Thyroid gland (tissue), 4 donors: ENCODE data around the gene TTLL13. TPM values are rescaled to one million over a fixed set of nuclear protein-coding genes. Genes with fewer than 3 reads are reported as not detected.

Source experiments
- DNase-seq, 2 donors: peaks; one replicate each; pipeline ENCODE4 v3.0.0-alpha.2; 2019
- H3K27ac ChIP-seq, 3 donors: fragments of 200-600 bp; sonication (generic); 1 replicate in 2 of 3; 2 replicates in 1 of 3; pipeline ENCODE4 v1.5.1; 2016 to 2019; ENCODE audit warnings: mild to moderate bottlenecking in 1 of 3, moderate library complexity in 1 of 3
- H3K27me3 ChIP-seq: fragments of 200-600 bp; sonication (generic); one replicate; pipeline ENCODE4 v1.5.1; 2019
- H3K36me3 ChIP-seq, 2 donors: fragments of 200-600 bp; sonication (generic); one replicate each; pipeline ENCODE4 v1.5.1; 2016 to 2019
- H3K4me1 ChIP-seq, 2 donors: fragments of 200-600 bp; sonication (generic); one replicate each; pipeline ENCODE4 v1.5.1; 2017 to 2019
- H3K4me3 ChIP-seq, 3 donors: fragments of 200-600 bp; sonication (generic); replicated peaks in 1 of 3; 1 replicate in 2 of 3; 2 replicates in 1 of 3; pipeline ENCODE4 v1.5.1; 2016; ENCODE audit warnings: mild to moderate bottlenecking in 1 of 3
- H3K9me3 ChIP-seq: fragments of 200-600 bp; sonication (generic); one replicate; pipeline ENCODE4 v1.5.1; 2017
- CTCF ChIP-seq, 6 experiments: fragments of 200-600 bp in 3 of 6; fragments of 450-650 bp in 3 of 6; sonication (generic) in 3 of 6; IDR thresholded peaks; one replicate each; pipeline ENCODE4 v1.5.1; 2016 to 2019; ENCODE audit warnings: antibody characterized with exemption in 6 of 6, mild to moderate bottlenecking in 2 of 6, inconsistent platforms in 1 of 6, moderate library complexity in 1 of 6
- POLR2A ChIP-seq, 2 donors: fragments of 450-650 bp; IDR thresholded peaks; one replicate each; pipeline ENCODE4 v1.6.1; 2017; ENCODE audit warnings: antibody characterized with exemption in 2 of 2, mild to moderate bottlenecking in 2 of 2, moderate library complexity in 1 of 2
- WGBS, 2 donors: methylation state at CpG; one replicate each; pipeline ENCODE4 v1.1.5; 2017; 5-methylcytosine and 5-hydroxymethylcytosine counted together
- intact Hi-C: fragments of 100-400 bp; cut with DNase I; formaldehyde crosslinking; loops from one replicate; pipeline ENCODE4 v1.15.1; 2023
- total RNA-seq, 4 donors: library from RNA; depleted of rRNA; stranded (reverse); fragments of >200 nt; gene quantifications; one replicate each; pipeline ENCODE4 v1.2.3, GENCODE V29; 2016

Gene TTLL13
- total RNA-seq, 4 donors from 2014 or later: 0.13 to 0.22 TPM; not detected in 2

GRCh38 chr15:90222547-90222946 lies 26.8 kb upstream of the TTLL13 start:
- H3K4me1 ChIP-seq: peaks cover 6 to 15% of the 10 kb centered on the region in 2 donors
- no peaks in the 10 kb centered on the region for H3K9me3 ChIP-seq
- peaks cover 39 to 46% of the 10 kb centered on the region in 2 donors for H3K36me3 ChIP-seq
- intact Hi-C loops: no loop called here
- DNase-seq: no peak
- TF ChIP-seq POLR2A (IDR thresholded peaks at IDR 0.05): no peak
- TF ChIP-seq CTCF (IDR thresholded peaks at IDR 0.05): no peak
- no peak overlapping the region for H3K27ac ChIP-seq
- no peaks in the 10 kb centered on the region for H3K27me3 ChIP-seq
- 81 to 88% methylated on average over 2 of the region's 2 CpGs for WGBS, 2 donors
- H3K4me3 ChIP-seq: no peak overlapping the region

DNA sequence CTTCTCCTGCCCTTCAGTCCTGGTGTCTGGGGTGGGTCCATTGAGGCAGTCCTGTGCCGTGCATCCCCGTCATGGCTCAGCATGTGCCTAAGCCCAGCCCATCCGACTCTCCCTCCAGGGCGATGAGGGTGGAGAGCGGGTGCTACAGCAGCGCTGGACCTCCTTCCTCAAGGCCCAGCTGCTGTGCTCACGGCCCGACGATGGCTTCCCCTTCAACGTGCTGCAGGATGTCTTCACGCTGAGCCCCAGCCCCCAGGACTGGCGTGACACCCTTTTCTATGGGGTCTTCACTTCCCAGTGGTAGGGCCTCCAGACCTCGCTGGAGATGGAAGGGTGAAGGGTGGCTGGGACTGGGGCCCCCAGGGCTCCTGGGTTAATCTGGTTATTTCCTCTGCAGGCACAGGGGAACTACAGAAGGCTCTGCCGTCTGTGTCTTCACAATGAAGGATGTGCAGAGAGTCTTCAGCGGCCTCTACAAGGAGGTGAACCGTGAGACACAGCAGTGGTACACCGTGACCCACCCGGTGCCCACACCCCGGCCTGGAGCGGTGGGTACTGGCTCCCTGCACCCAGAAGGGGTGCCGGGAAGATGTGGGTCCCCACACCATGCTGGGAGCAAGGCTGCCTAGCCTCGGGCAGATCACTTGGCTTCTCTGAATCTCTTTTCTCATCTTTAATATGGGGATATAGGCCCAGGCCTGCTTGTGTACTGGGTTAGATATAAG lies 25.8 kb upstream of the TTLL13 start:
- TF ChIP-seq POLR2A (IDR thresholded peaks at IDR 0.05) (no peak), CTCF (IDR thresholded peaks at IDR 0.05) (no peak)

DNA sequence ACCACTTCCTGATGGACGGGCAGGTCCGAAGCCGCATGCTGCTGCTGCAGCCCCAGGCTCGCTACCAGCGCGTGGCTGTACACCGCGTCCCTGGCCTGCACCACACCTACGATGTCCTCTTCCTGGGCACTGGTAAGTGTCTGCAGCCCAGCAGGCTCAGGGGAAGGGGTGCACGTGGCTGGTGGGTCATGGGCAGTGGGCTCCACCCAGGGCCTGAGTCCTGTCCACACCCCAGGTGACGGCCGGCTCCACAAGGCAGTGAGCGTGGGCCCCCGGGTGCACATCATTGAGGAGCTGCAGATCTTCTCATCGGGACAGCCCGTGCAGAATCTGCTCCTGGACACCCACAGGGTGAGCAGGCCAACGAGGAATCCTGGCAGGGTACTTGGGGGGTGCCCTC lies 24.3 kb upstream of the TTLL13 start:
- Histone ChIP-seq H3K4me1 (peaks cover 6 to 9% of the 10 kb centered on the region in 2 donors), H3K27me3 (no peaks in the 10 kb centered on the region), H3K27ac (no peak overlapping the region), H3K4me3 (no peak overlapping the region), H3K9me3 (no peaks in the 10 kb centered on the region), H3K36me3 (peaks cover 55 to 70% of the 10 kb centered on the region in 2 donors)
- no peak for TF ChIP-seq POLR2A (IDR thresholded peaks at IDR 0.05)
- TF ChIP-seq CTCF (IDR thresholded peaks at IDR 0.05): no peak
- intact Hi-C loops: no loop called here
- WGBS, 2 donors: 87 to 91% methylated on average over 9 of the region's 17 CpGs
- DNase-seq: no peak

More for the DNA sequence above, 25.8 kb upstream of the TTLL13 start:
- H3K4me3 ChIP-seq: no peak overlapping the region
- H3K9me3 ChIP-seq: no peaks in the 10 kb centered on the region
- no peaks in the 10 kb centered on the region for H3K27me3 ChIP-seq
- intact Hi-C loops: no loop called here
- no peak for DNase-seq
- WGBS, 2 donors: 93 to 96% methylated on average over 17 to 20 of the region's 22 CpGs
- H3K27ac ChIP-seq: peak overlapping the region in 1 of 3 donors; percentile 18
- H3K4me1 ChIP-seq: peaks cover 6 to 15% of the 10 kb centered on the region in 2 donors
- peaks cover 44 to 56% of the 10 kb centered on the region in 2 donors for H3K36me3 ChIP-seq

- TF ChIP-seq POLR2A (IDR thresholded peaks at IDR 0.05) (no peak), CTCF (IDR thresholded peaks at IDR 0.05) (no peak)
- H3K4me3 ChIP-seq: no peak overlapping the region
- H3K4me1 ChIP-seq: peaks cover 5 to 9% of the 10 kb centered on the region in 2 donors
- H3K27me3 ChIP-seq: no peaks in the 10 kb centered on the region
- intact Hi-C loops: no loop called here
- no peaks in the 10 kb centered on the region for H3K9me3 ChIP-seq
- DNase-seq: no peak
- no peak overlapping the region for H3K27ac ChIP-seq
- 84 to 87% methylated on average over 8 to 14 of the region's 18 CpGs for WGBS, 2 donors
- H3K36me3 ChIP-seq: peaks cover 61 to 76% of the 10 kb centered on the region in 2 donors
Observed at GRCh38 chr15:90225504-90226234, 23.7 kb upstream of the TTLL13 start.

DNA sequence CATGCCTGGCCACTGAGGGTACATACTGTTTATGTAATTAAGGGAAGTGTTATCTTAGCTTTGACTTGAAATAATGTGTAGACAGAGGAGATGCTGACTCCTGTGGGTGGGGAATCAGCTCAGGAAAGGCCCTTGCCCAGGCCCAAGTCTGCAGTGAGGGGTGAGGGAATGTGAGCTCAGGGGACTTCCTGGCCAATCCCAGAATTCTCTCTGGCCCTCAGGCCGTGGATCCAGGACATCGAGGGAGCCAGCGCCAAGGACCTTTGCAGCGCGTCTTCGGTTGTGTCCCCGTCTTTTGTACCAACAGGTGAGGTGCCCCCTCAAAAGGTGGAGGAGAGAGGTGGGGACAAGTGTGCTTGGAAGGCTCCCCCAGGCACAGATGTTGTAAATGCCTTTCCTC lies 22.0 kb upstream of the TTLL13 start:
- Histone ChIP-seq H3K27ac (no peak overlapping the region), H3K9me3 (no peaks in the 10 kb centered on the region), H3K4me1 (peaks cover 10 to 11% of the 10 kb centered on the region in 2 donors), H3K27me3 (no peaks in the 10 kb centered on the region), H3K4me3 (no peak overlapping the region), H3K36me3 (peaks cover 66 to 78% of the 10 kb centered on the region in 2 donors)
- TF ChIP-seq POLR2A (IDR thresholded peaks at IDR 0.05) (no peak), CTCF (IDR thresholded peaks at IDR 0.05) (no peak)
- intact Hi-C loops: no loop called here
- DNase-seq: no peak
- 92 to 99% methylated on average over 7 of the region's 7 CpGs for WGBS, 2 donors
